Liver (tissue), 9 donors: ENCODE results near the gene ZNF716. TPM values are rescaled to one million over a fixed set of nuclear protein-coding genes. Genes with fewer than 3 reads are reported as not detected.

Source experiments
- DNase-seq: peaks from one replicate; pipeline ENCODE4 v3.0.0-alpha.2; 2017; ENCODE audit warnings: low spot score
- H3K27ac ChIP-seq, 2 donors: one replicate each; pipeline ENCODE4 v1.7.0; 2013; ENCODE audit warnings: inconsistent platforms in 2 of 2, low read length in 2 of 2, control low read depth in 1 of 2, low read depth in 1 of 2, mild to moderate bottlenecking in 1 of 2
- H3K27me3 ChIP-seq, 4 donors: one replicate each; pipeline versions ENCODE4 v1.6.1 to v1.7.0; 2013; ENCODE audit warnings: low read length in 3 of 4, inconsistent platforms in 1 of 4, mild to moderate bottlenecking in 1 of 4, moderate library complexity in 1 of 4; ENCODE audit not compliant: control insufficient read depth in 4 of 4, insufficient read depth in 4 of 4
- H3K36me3 ChIP-seq, 4 donors: one replicate each; pipeline versions ENCODE4 v1.6.1 to v1.7.0; 2013; ENCODE audit warnings: low read length in 3 of 4, mild to moderate bottlenecking in 3 of 4, low read depth in 1 of 4, moderate library complexity in 1 of 4; ENCODE audit not compliant: control insufficient read depth in 4 of 4, insufficient read depth in 3 of 4
- H3K4me1 ChIP-seq, 4 donors: one replicate each; pipeline versions ENCODE4 v1.6.1 to v1.7.0; 2013; ENCODE audit warnings: low read length in 3 of 4, mild to moderate bottlenecking in 3 of 4, moderate library complexity in 1 of 4; ENCODE audit not compliant: control insufficient read depth in 4 of 4, insufficient read depth in 4 of 4
- H3K4me3 ChIP-seq, 3 donors: one replicate each; pipeline versions ENCODE4 v1.6.1 to v1.7.0; 2013; ENCODE audit warnings: low read length in 3 of 3, control low read depth in 1 of 3, low read depth in 1 of 3, mild to moderate bottlenecking in 1 of 3
- H3K9ac ChIP-seq, 2 donors: one replicate each; pipeline ENCODE4 v1.7.0; 2013; ENCODE audit warnings: low read length in 2 of 2, mild to moderate bottlenecking in 2 of 2, moderate library complexity in 2 of 2, control low read depth in 1 of 2, low read depth in 1 of 2
- H3K9me3 ChIP-seq, 4 donors: one replicate each; pipeline versions ENCODE4 v1.6.1 to v1.7.0; 2013; ENCODE audit warnings: low read length in 3 of 4; ENCODE audit not compliant: control insufficient read depth in 4 of 4
- FOXA1 ChIP-seq: IDR thresholded peaks from 2 replicates; pipeline ENCODE4 v1.6.1; 2016; ENCODE audit warnings: antibody characterized with exemption
- GABPA ChIP-seq, 2 donors: IDR thresholded peaks in 1 of 2; conservative IDR thresholded peaks in 1 of 2; 2 replicates each; pipeline ENCODE4 v1.6.1; 2016; ENCODE audit warnings: antibody characterized with exemption in 2 of 2, mild to moderate bottlenecking in 1 of 2, moderate library complexity in 1 of 2
- HNF4A ChIP-seq, 2 donors: conservative IDR thresholded peaks; 2 replicates each; pipeline ENCODE4 v1.6.1; 2016; ENCODE audit warnings: antibody characterized with exemption in 2 of 2, mild to moderate bottlenecking in 2 of 2
- JUND ChIP-seq, 2 donors: IDR thresholded peaks; 2 replicates each; pipeline ENCODE4 v1.6.1; 2016; ENCODE audit warnings: antibody characterized with exemption in 2 of 2
- MAX ChIP-seq: IDR thresholded peaks from 2 replicates; pipeline ENCODE4 v1.6.1; 2016; ENCODE audit warnings: antibody characterized with exemption
- NR2F2 ChIP-seq: IDR thresholded peaks from 2 replicates; pipeline ENCODE4 v1.6.1; 2016; ENCODE audit warnings: antibody characterized with exemption
- RAD21 ChIP-seq, 2 donors: IDR thresholded peaks; 2 replicates each; pipeline ENCODE4 v1.6.1; 2016; ENCODE audit warnings: antibody characterized with exemption in 2 of 2, mild to moderate bottlenecking in 2 of 2
- RXRA ChIP-seq, 2 donors: IDR thresholded peaks; 2 replicates each; pipeline ENCODE4 v1.6.1; 2017 to 2018; ENCODE audit warnings: antibody characterized with exemption in 2 of 2, mild to moderate bottlenecking in 1 of 2
- TAF1 ChIP-seq: conservative IDR thresholded peaks from 2 replicates; pipeline ENCODE4 v1.6.1; 2016; ENCODE audit warnings: antibody characterized with exemption, mild to moderate bottlenecking
- WGBS: extraction: QIAGEN DNeasy Blood & Tissue Kit; methylation state at CpG from one replicate; pipeline ENCODE4 v1.1.7; 2013; 5-methylcytosine and 5-hydroxymethylcytosine counted together
- polyA plus RNA-seq, 2 donors: library from polyadenylated mRNA; stranded (reverse) in 1 of 2; unstranded in 1 of 2; fragments of 200-250 nt in 1 of 2; fragments of >200 nt in 1 of 2; fragmentation: Nextera tagmentation in 1 of 2; extraction: Ambion mirVana in 1 of 2; gene quantifications; one replicate each; pipeline versions ENCODE4 v1.2.1 to v1.2.3, GENCODE V29; 2013 to 2015
- total RNA-seq, 2 donors: library from RNA; depleted of rRNA; stranded (reverse); fragments of >200 nt; gene quantifications; one replicate each; pipeline ENCODE4 v1.2.3, GENCODE V29; 2014
- TF ChIP-seq, protein P1 (sequence below): IDR thresholded peaks from 2 replicates; pipeline ENCODE4 v1.6.1; 2016; ENCODE audit warnings: antibody characterized with exemption
- TF ChIP-seq, protein P2 (sequence below): IDR thresholded peaks from 2 replicates; pipeline ENCODE4 v1.6.1; 2016; ENCODE audit warnings: antibody characterized with exemption
- TF ChIP-seq, protein P3 (sequence below): IDR thresholded peaks from 2 replicates; pipeline ENCODE4 v1.6.1; 2016; ENCODE audit warnings: antibody characterized with exemption, mild to moderate bottlenecking
- donor health status: healthy.
- donor health status: healthy.
- donor health status: healthy.
- donor health status: healthy.
- donor health status: healthy.

Gene ZNF716
- total and polyA plus RNA-seq, 4 donors = not detected

DNA sequence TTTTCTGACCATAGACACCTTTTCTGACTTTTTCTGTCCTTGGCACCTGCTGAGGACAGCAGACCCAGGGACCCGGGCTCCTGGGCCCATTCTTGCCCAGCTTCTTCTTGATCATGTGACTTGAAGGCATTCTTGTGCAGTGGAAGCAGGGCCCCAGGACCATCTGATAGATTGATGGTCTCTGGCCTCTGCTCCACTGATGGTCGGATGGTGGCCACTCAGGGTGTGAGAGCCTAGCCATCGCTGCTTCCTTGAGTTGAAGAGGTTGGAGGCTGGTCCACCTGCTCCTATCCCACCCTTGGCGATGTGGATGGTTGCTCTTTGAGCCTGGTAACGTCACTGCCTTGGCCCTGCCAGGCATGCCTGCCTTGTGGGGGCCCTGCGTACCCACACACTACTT lies 37.8 kb upstream of the ZNF716 start:
- 71% methylated on average over 6 of the region's 6 CpGs for WGBS
- TF ChIP-seq GABPA (IDR thresholded peaks at IDR 0.05 in 1 of 2, conservative IDR thresholded peaks at IDR 0.05 in 1 of 2) (no peak), FOXA1 (no peak)
- TF ChIP-seq, protein P1, sequence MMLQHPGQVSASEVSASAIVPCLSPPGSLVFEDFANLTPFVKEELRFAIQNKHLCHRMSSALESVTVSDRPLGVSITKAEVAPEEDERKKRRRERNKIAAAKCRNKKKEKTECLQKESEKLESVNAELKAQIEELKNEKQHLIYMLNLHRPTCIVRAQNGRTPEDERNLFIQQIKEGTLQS = no peak
- H3K4me3 ChIP-seq = no peak overlapping the region
- H3K27me3 ChIP-seq = no peaks in the 10 kb centered on the region
- DNase-seq = no peak
- H3K27ac ChIP-seq = no peak overlapping the region
- no peaks in the 10 kb centered on the region for H3K9me3 ChIP-seq
- no peaks in the 10 kb centered on the region for H3K36me3 ChIP-seq
- no peaks in the 10 kb centered on the region for H3K4me1 ChIP-seq
- H3K9ac ChIP-seq = no peak overlapping the region

DNA sequence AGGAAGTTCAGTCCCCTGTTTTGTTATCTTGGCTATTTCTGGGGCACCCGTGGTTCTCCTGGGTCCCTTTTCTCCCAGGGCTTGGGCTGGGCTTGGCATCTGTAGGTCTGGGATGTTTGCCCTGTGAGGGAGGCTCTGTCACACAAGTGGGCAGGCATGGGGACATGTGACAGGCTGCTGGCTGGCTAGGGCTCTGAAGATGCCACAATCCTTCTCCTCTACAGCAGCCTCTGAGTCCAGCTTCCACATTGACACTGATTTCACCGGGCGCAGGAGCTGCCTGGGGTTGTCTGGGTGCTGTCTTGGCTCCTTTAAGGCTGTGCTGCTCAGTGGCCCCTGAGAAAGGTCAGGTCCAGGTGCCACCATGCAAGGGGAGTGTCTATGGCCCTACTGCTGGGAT lies 37.4 kb upstream of the ZNF716 start:
- 74% methylated on average over 3 of the region's 3 CpGs for WGBS
- Histone ChIP-seq H3K4me3 (no peak overlapping the region), H3K27ac (no peak overlapping the region), H3K4me1 (no peaks in the 10 kb centered on the region), H3K9ac (no peak overlapping the region), H3K27me3 (no peaks in the 10 kb centered on the region), H3K9me3 (no peaks in the 10 kb centered on the region), H3K36me3 (no peaks in the 10 kb centered on the region)
- TF ChIP-seq, protein P2, sequence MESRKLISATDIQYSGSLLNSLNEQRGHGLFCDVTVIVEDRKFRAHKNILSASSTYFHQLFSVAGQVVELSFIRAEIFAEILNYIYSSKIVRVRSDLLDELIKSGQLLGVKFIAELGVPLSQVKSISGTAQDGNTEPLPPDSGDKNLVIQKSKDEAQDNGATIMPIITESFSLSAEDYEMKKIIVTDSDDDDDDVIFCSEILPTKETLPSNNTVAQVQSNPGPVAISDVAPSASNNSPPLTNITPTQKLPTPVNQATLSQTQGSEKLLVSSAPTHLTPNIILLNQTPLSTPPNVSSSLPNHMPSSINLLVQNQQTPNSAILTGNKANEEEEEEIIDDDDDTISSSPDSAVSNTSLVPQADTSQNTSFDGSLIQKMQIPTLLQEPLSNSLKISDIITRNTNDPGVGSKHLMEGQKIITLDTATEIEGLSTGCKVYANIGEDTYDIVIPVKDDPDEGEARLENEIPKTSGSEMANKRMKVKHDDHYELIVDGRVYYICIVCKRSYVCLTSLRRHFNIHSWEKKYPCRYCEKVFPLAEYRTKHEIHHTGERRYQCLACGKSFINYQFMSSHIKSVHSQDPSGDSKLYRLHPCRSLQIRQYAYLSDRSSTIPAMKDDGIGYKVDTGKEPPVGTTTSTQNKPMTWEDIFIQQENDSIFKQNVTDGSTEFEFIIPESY = no peak
- TF ChIP-seq RAD21 (IDR thresholded peaks at IDR 0.05) (no peak), HNF4A (conservative IDR thresholded peaks at IDR 0.05) (no peak), RXRA (IDR thresholded peaks at IDR 0.05) (no peak), NR2F2 (no peak), MAX (no peak), JUND (IDR thresholded peaks at IDR 0.05) (no peak), TAF1 (no peak), FOXA1 (no peak), GABPA (IDR thresholded peaks at IDR 0.05 in 1 of 2, conservative IDR thresholded peaks at IDR 0.05 in 1 of 2) (no peak)
- TF ChIP-seq, protein P1 = no peak
- TF ChIP-seq, protein P3, sequence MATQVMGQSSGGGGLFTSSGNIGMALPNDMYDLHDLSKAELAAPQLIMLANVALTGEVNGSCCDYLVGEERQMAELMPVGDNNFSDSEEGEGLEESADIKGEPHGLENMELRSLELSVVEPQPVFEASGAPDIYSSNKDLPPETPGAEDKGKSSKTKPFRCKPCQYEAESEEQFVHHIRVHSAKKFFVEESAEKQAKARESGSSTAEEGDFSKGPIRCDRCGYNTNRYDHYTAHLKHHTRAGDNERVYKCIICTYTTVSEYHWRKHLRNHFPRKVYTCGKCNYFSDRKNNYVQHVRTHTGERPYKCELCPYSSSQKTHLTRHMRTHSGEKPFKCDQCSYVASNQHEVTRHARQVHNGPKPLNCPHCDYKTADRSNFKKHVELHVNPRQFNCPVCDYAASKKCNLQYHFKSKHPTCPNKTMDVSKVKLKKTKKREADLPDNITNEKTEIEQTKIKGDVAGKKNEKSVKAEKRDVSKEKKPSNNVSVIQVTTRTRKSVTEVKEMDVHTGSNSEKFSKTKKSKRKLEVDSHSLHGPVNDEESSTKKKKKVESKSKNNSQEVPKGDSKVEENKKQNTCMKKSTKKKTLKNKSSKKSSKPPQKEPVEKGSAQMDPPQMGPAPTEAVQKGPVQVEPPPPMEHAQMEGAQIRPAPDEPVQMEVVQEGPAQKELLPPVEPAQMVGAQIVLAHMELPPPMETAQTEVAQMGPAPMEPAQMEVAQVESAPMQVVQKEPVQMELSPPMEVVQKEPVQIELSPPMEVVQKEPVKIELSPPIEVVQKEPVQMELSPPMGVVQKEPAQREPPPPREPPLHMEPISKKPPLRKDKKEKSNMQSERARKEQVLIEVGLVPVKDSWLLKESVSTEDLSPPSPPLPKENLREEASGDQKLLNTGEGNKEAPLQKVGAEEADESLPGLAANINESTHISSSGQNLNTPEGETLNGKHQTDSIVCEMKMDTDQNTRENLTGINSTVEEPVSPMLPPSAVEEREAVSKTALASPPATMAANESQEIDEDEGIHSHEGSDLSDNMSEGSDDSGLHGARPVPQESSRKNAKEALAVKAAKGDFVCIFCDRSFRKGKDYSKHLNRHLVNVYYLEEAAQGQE = no peak
- no peak for DNase-seq
